H9 (cell line): ENCODE data around the gene EXOC3L1. TPM values are rescaled to one million over a fixed set of nuclear protein-coding genes. Genes with fewer than 3 reads are reported as not detected.

Experiments used
- DNase-seq: peaks from one replicate; pipeline ENCODE4 v3.0.0-alpha.2; 2017
- H2AFZ ChIP-seq: one replicate; pipeline ENCODE4 v1.6.1; 2013; ENCODE audit warnings: mild to moderate bottlenecking, low read length, control low read depth, moderate library complexity
- H2AK5ac ChIP-seq: 2 replicates; pipeline ENCODE4 v1.6.1; 2013; ENCODE audit warnings: low read length, control low read depth, mixed read lengths; ENCODE audit not compliant: insufficient read length
- H2BK120ac ChIP-seq: one replicate; pipeline ENCODE4 v1.6.1; 2013; ENCODE audit warnings: low read depth, mild to moderate bottlenecking, low read length, control low read depth, inconsistent platforms; ENCODE audit not compliant: poor library complexity, severe bottlenecking
- H2BK12ac ChIP-seq: 2 replicates; pipeline ENCODE4 v1.6.1; 2013; ENCODE audit warnings: low read length, control low read depth, mixed read lengths, low read depth; ENCODE audit not compliant: insufficient read length
- H2BK15ac ChIP-seq: 2 replicates; pipeline ENCODE4 v1.6.1; 2013; ENCODE audit warnings: low read depth, low read length, control low read depth
- H2BK20ac ChIP-seq: one replicate; pipeline ENCODE4 v1.6.1; 2013; ENCODE audit warnings: low read depth, mild to moderate bottlenecking, low read length, control low read depth, inconsistent platforms; ENCODE audit not compliant: poor library complexity, severe bottlenecking
- H2BK5ac ChIP-seq: 2 replicates; pipeline ENCODE4 v1.6.1; 2013; ENCODE audit warnings: low read length, control low read depth, mixed read lengths; ENCODE audit not compliant: insufficient read length
- H3K14ac ChIP-seq: 2 replicates; pipeline ENCODE4 v1.6.1; 2013; ENCODE audit warnings: low read length, control low read depth; ENCODE audit not compliant: insufficient read depth
- H3K18ac ChIP-seq: 2 replicates; pipeline ENCODE4 v1.6.1; 2013; ENCODE audit warnings: low read depth, mild to moderate bottlenecking, mixed read lengths, low read length, control low read depth; ENCODE audit not compliant: insufficient read length
- H3K23ac ChIP-seq: 2 replicates; pipeline ENCODE4 v1.6.1; 2013; ENCODE audit warnings: low read length, control low read depth, mixed read lengths, low read depth; ENCODE audit not compliant: insufficient read length
- H3K23me2 ChIP-seq: 2 replicates; pipeline ENCODE4 v1.6.1; 2013; ENCODE audit warnings: low read depth, mild to moderate bottlenecking, mixed read lengths, low read length, control low read depth; ENCODE audit not compliant: insufficient read length, poor library complexity, severe bottlenecking
- H3K27ac ChIP-seq: 2 replicates; pipeline ENCODE4 v1.5.1; 2013; ENCODE audit warnings: low read length, control low read depth, mixed read lengths, low read depth; ENCODE audit not compliant: insufficient read length
- H3K27me3 ChIP-seq: 2 replicates; pipeline ENCODE4 v1.6.1; 2013; ENCODE audit warnings: low read length, control low read depth, inconsistent platforms; ENCODE audit not compliant: insufficient read depth
- H3K4ac ChIP-seq: 2 replicates; pipeline ENCODE4 v1.6.1; 2013; ENCODE audit warnings: low read depth, mild to moderate bottlenecking, control low read depth, inconsistent platforms, low read length, moderate library complexity
- H3K4me1 ChIP-seq: 2 replicates; pipeline ENCODE4 v1.6.1; 2013; ENCODE audit warnings: low read length, control low read depth, inconsistent platforms; ENCODE audit not compliant: insufficient read depth
- H3K4me2 ChIP-seq: 2 replicates; pipeline ENCODE4 v1.6.1; 2013; ENCODE audit warnings: low read length, control low read depth, mixed read lengths; ENCODE audit not compliant: insufficient read length, insufficient read depth
- H3K56ac ChIP-seq: 2 replicates; pipeline ENCODE4 v1.6.1; 2013; ENCODE audit warnings: low read depth, mild to moderate bottlenecking, mixed read lengths, low read length, control low read depth; ENCODE audit not compliant: insufficient read length
- H3K79me1 ChIP-seq: 2 replicates; pipeline ENCODE4 v1.6.1; 2013; ENCODE audit warnings: low read depth, mild to moderate bottlenecking, moderate library complexity, low read length, control low read depth, inconsistent platforms; ENCODE audit not compliant: insufficient read depth, poor library complexity, severe bottlenecking
- H3K79me2 ChIP-seq: 2 replicates; pipeline ENCODE4 v1.6.1; 2013; ENCODE audit warnings: low read length, control low read depth, inconsistent platforms; ENCODE audit not compliant: insufficient read depth
- H3K9ac ChIP-seq: 2 replicates; pipeline ENCODE4 v1.6.1; 2013; ENCODE audit warnings: low read length, control low read depth, mixed read lengths; ENCODE audit not compliant: insufficient read length; ENCODE audit errors: extremely low read depth
- H3K9me3 ChIP-seq: one replicate; pipeline ENCODE4 v1.6.1; 2013; ENCODE audit warnings: low read depth, low read length, inconsistent platforms; ENCODE audit not compliant: control insufficient read depth
- H3T11ph ChIP-seq: one replicate; pipeline ENCODE4 v1.6.1; 2013; ENCODE audit warnings: mild to moderate bottlenecking, low read length, control low read depth, inconsistent platforms
- H4K20me1 ChIP-seq: one replicate; pipeline ENCODE4 v1.6.1; 2013; ENCODE audit not compliant: control insufficient read depth, insufficient read length, insufficient read depth
- H4K5ac ChIP-seq: 2 replicates; pipeline ENCODE4 v1.6.1; 2013; ENCODE audit warnings: low read depth, mild to moderate bottlenecking, mixed read lengths, low read length, control low read depth; ENCODE audit not compliant: insufficient read length
- H4K8ac ChIP-seq: replicated peaks from 2 replicates; pipeline ENCODE4 v1.6.1; 2013; ENCODE audit warnings: low read length, control low read depth, mixed read lengths, low read depth; ENCODE audit not compliant: insufficient read length
- H4K91ac ChIP-seq: 2 replicates; pipeline ENCODE4 v1.6.1; 2013; ENCODE audit warnings: low read depth, mild to moderate bottlenecking, moderate library complexity, mixed read lengths, low read length, control low read depth; ENCODE audit not compliant: insufficient read length
- H3K27ac Mint-ChIP-seq, 3 experiments: 2 replicates in 2 of 3; 3 replicates in 1 of 3; pipeline ENCODE4 v1.8.0; 2020 to 2021; ENCODE audit warnings: mixed read lengths in 3 of 3, mild to moderate bottlenecking in 1 of 3, moderate library complexity in 1 of 3
- H3K27me3 Mint-ChIP-seq: 2 replicates; pipeline ENCODE4 v1.8.0; 2021; ENCODE audit warnings: low read depth, mild to moderate bottlenecking, moderate library complexity, mixed read lengths
- H3K36me3 Mint-ChIP-seq, 3 experiments: 2 replicates in 2 of 3; 3 replicates in 1 of 3; pipeline ENCODE4 v1.8.0; 2020 to 2021; ENCODE audit warnings: low read depth in 3 of 3, mixed read lengths in 3 of 3; ENCODE audit not compliant: insufficient read depth in 1 of 3
- H3K4me1 Mint-ChIP-seq, 2 experiments: 2 replicates each; pipeline ENCODE4 v1.8.0; 2020; ENCODE audit warnings: mixed read lengths in 2 of 2
- H3K4me3 Mint-ChIP-seq, 2 experiments: 2 replicates in 1 of 2; 3 replicates in 1 of 2; pipeline ENCODE4 v1.8.0; 2020 to 2021; ENCODE audit warnings: mild to moderate bottlenecking in 2 of 2, mixed read lengths in 2 of 2, moderate library complexity in 1 of 2
- H3K9me3 Mint-ChIP-seq, 2 experiments: 2 replicates in 1 of 2; 3 replicates in 1 of 2; pipeline ENCODE4 v1.8.0; 2020; ENCODE audit warnings: mild to moderate bottlenecking in 2 of 2, mixed read lengths in 2 of 2, moderate library complexity in 1 of 2
- WGBS: extraction: QIAGEN DNeasy Blood & Tissue Kit; methylation state at CpG from one replicate; pipeline ENCODE4 v1.1.7; 2013; ENCODE audit warnings: missing lambda C conversion rate, low lambda C conversion rate, mixed read lengths; ENCODE audit not compliant: insufficient read length; ENCODE audit errors: extremely low coverage; 5-methylcytosine and 5-hydroxymethylcytosine counted together
- total RNA-seq: library from RNA; stranded (reverse); gene quantifications from 2 replicates; pipeline ENCODE4 v1.2.1, GENCODE V29; 2021
- TF ChIP-seq, protein P1 (sequence below): fragments of 200-600 bp; sonication (generic); conservative IDR thresholded peaks from 3 replicates; pipeline ENCODE4 v1.8.0; 2021; ENCODE audit warnings: antibody characterized with exemption, mild to moderate bottlenecking

Gene EXOC3L1
- total RNA-seq, 1 experiment from 2014 or later: 3.3 TPM

DNA sequence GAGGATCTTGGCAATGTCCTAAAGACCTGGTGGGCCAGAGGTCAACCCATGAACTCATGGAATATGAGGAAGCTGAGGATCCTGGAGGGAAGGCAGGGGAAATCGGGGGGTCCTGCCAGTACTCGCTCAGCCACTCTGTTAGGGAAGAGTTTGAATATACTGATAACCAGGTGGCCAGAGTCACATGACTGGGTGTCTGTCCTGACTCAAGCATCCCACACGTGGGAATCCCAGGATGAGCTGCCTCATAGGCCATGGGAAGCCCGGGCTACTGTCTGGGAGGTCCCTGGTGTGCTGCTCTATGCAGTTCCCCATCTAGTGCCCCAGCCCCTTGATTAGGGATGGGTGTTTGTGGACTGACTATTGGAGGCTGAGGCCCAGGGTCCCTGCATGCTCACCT is 1.6 kb downstream of the EXOC3L1 start:
- Histone ChIP-seq H2BK20ac (no peak overlapping the region), H2BK12ac (no peak overlapping the region), H4K8ac (no peak overlapping the region), H3K23ac (no peak overlapping the region), H2AK5ac (no peak overlapping the region), H3K14ac (no peak overlapping the region), H3K79me1 (peaks cover 10% of the 10 kb centered on the region), H2BK120ac (no peak overlapping the region), H3K27me3 (peaks cover 4% of the 10 kb centered on the region), H4K91ac (no peak overlapping the region), H3K79me2 (peaks cover 10% of the 10 kb centered on the region; the same call in 1 of the 2 replicates), H3K23me2 (peaks cover 18% of the 10 kb centered on the region), H3K9me3 (no peaks in the 10 kb centered on the region), H2BK15ac (no peak overlapping the region), H3K4me2 (no peak overlapping the region), H3K4ac (no peak overlapping the region), H4K20me1 (no peaks in the 10 kb centered on the region), H3K18ac (no peak overlapping the region), H3K27ac (no peak overlapping the region), H3K9ac (no peak overlapping the region), H2AFZ (no peak overlapping the region), H3K4me1 (peaks cover 4% of the 10 kb centered on the region; the same call in 1 of the 2 replicates), H3T11ph (no peak overlapping the region), H4K5ac (no peak overlapping the region), H3K56ac (no peak overlapping the region), H2BK5ac (no peak overlapping the region)
- Mint-ChIP-seq H3K27ac (no peak overlapping the region), H3K9me3 (no peaks in the 10 kb centered on the region; a peak in 2 of 5 replicates), H3K36me3 (peaks cover 3 to 7% (median 5%) of the 10 kb centered on the region in 3 experiments; a peak in 5 of 7 replicates), H3K4me1 (peaks cover 30 to 36% of the 10 kb centered on the region in 2 experiments), H3K4me3 (no peak overlapping the region), H3K27me3 (peaks cover 29% of the 10 kb centered on the region)
- TF ChIP-seq, protein P1, sequence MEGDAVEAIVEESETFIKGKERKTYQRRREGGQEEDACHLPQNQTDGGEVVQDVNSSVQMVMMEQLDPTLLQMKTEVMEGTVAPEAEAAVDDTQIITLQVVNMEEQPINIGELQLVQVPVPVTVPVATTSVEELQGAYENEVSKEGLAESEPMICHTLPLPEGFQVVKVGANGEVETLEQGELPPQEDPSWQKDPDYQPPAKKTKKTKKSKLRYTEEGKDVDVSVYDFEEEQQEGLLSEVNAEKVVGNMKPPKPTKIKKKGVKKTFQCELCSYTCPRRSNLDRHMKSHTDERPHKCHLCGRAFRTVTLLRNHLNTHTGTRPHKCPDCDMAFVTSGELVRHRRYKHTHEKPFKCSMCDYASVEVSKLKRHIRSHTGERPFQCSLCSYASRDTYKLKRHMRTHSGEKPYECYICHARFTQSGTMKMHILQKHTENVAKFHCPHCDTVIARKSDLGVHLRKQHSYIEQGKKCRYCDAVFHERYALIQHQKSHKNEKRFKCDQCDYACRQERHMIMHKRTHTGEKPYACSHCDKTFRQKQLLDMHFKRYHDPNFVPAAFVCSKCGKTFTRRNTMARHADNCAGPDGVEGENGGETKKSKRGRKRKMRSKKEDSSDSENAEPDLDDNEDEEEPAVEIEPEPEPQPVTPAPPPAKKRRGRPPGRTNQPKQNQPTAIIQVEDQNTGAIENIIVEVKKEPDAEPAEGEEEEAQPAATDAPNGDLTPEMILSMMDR: no peak
- WGBS: no CpG with 5 or more reads among the region's 4 CpGs
- no peak for DNase-seq
